NCI-H226 (cell line): Measurements from ENCODE around the gene PPP1CA.

Experiments
- DNase-seq: peaks from one replicate; pipeline ENCODE4 v3.0.0-alpha.2; 2015

PPP1CA gene

DNA sequence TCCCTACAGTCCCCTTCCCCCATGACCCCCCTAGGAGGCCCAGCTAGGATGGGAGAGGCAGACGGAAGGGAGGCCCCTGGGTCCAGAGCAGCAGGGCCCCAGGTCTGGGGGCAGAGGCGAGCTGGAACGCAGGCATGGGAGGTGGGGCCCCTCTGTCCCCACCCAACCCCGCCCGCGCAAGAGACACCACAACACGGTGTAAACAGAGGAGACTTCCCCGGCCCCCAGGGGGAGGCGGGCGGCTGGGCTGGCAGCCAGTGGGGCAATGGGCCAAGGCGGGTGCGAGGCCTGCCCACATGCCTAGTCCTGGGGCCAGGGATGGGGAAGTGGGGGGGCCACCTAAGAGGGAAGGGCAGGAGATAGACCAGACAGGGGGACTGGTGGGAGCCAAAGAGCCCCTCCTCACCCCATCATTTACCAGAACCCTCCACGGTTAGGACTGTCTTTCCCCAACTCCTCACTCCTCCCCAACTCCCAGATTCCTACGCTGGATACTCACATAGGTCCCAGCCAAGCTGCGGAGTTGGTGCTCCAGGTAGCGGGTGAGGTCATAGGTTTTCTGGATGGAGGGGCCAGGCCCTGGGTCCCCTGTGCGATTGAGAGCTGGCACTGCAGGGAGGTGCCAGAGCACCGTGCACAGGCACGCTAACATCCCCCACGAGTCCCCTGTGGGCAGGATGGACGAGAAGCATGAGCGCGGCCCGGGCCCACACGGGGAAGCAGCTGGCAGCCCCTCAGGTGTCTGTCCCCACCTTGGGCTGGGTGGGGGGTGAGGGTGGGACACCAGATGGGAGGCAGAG, 34.5 kb downstream of the PPP1CA start:
- no peak for DNase-seq

DNA sequence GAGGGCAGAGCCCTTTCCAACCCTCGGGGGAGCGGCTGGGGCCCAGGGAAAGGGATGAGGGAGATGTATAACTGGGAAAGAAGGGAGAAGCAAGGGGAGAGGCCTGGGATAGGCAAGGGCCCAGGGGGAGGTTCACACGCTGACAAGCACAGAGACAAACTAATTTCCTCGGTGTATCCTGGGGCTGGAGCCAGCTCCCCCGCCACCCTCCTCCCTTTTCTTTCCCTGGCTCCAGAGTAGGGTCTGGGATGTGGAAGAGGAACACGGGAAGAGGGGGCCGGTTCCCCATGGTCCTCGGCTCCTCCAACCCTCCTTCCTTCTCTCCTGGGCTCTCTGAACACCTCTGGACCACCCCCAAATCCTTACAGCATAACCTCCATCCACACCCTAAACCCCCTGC, 35.1 kb downstream of the PPP1CA start:
- DNase-seq: no peak

DNA sequence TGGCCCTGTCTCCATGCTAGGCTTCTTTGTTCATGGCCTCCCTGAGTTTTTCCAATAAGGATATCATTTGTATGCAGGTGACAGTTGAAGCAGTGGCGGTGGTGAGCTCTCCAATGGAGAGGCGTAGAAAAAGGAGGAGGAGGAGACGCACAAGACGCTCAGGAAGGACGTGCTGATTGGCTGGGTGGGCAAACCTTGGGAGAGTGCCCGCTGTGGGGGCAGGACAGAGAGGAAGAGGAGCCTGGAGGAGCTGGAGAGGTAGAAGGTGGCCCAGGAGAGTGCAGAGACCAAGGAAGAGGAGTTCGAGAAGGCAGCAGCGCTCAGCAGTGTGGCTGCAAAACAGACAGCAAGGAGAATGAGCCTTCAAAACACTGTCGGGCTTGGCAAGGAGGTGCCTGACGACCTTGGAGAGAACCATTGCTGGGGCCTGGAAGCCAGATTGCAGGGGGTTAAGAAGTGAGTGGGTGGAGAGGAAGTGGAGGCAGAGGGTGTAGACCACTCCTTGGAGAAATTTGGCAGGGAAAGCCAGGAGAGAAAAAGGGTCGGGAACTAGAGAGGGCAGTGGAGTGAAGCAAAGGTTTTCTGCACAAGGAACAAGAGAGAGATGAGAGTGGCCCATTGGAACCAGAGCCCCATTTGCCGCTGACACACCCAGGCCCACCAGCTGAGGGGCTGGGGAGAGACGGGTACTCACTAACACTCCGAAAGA, 35.8 kb downstream of the PPP1CA start:
- no peak for DNase-seq

DNA sequence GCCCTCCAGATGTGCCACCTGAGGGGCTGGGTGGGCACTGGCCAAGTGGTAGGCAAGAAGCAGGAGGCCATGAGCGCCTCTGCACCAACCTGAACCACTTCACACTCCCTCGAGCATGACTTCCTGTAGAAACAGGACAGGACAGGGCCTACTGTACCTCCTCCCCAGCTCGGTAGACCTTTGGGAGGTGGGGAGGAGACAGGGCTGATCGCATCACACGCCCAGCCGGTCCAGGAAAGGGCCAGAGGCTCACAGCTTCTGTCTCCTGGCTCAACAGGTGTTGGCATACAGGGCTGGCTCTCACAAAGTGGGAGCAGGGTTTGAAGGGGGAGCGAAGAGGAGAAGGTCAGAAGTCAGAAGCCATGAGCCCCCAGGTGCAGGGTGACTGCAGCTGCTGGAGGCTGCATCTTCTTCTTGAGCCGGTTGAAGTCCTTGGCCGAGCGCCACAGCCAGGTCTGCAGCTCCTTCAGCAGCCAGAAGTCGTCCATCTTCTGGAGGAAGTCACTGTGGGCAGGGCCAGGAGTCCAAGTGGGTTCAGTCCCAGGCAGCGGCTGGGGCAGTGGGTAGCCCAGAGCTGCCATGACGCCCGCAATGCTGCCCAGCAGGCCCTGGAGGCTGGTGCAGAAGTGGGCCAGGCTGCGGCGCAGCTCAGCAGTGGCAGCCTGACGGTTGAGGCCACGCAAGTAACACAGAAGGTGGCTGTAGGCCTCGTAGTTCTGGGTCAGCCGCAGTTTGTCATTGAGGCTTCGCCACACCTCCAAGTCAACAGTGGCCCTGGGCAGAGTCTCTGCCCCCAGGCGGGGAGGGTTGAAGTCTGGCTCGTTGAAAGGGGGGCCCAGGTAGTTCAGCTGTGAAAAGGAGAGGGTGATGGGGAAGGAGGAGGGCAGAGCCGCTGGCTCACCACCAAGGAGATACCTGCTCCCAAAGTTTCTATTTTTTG, 36.6 kb downstream of the PPP1CA start:
- no peak for DNase-seq

DNA sequence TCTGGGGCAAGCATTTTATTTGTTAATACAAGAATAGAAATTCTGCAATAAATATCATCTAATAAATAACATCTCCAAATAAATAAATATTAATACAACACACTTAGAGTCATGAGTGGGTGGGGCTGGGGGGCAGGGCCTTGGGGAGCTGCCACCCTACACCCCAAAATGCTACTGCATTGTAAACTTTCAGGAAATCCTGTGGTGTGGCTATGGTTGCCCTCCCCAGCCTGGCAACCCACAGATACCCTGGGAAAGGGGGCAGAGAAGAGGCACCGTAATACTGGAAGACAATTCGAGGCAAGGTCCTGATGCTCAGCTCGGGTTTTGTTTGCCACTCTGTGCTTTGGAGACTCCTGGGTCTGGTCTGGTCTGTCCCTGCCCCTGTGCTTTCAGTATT, 37.5 kb downstream of the PPP1CA start:
- no peak for DNase-seq

DNA sequence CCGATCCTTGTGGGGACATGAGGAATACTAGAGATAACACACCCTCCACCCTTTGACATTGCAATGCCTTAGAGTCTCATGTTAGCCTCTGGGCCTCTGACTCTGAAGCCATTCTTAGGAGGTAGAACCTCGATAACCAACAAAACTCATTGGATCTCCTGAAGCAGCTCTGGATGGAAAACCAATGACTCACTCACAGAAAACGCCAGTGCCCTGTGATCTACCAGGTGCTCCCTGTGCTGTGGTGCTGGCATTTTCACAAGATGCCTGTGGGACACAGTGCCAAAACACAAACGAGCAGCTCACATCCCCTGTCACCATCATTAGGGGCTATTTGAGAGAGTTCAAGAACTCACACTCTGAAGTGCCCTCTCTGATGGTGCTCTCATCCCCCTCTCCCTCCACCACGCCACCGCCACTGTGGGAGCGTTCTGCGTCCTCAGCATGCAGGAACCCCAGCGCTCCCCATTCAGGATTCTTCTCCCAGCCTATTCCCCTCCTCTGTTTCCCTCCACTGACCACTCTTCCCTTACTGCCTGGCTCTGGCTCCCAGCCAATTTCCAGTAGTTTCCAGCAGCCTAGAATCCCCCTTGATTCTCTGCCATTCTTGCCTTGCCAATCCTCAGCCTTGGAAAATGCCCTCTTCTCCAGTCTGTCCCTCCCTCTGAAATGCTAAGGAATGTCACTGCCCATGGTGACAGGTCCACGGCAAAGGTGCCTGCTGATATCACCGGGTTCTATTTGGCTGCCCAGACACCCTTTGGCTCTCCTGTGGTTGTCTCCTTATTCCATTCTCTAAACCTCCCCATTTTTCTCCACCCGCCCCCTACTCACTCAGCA, 43.6 kb downstream of the PPP1CA start:
- DNase-seq: peak; percentile 70

DNA sequence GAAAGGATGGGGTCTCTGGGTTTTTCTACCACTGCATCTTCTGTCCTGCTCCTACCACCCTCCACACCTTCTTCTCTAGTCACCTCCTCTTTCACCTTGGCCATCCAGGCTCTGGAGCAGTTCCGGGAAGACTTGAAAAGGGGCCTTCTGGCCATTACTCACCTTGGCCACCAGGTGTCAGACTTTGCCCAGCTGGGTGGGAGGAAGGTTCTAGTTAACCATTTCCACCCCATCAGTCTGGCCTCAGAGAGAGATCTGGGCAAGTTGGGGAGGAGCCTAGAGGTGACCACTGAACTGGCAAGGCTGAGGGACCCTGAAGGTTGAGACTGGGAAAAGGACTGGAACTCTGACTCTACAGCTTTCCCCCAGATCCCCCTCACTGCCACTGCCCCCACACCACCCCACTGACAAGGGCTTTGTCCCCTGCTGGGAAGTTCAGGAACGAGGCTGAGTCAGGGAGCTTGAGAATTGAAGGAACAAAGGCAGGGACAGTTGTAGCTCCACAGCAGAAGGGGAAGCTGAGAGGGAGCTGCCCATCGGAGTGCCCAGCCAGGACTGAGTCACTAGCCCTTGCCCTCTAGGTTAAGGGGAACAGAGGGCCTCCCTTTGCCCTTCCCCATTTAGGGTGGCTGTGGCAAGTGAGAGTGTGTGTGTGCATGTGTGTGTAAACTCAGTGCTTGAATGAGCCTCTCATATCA, 44.6 kb downstream of the PPP1CA start:
- peak; percentile 67 for DNase-seq

DNA sequence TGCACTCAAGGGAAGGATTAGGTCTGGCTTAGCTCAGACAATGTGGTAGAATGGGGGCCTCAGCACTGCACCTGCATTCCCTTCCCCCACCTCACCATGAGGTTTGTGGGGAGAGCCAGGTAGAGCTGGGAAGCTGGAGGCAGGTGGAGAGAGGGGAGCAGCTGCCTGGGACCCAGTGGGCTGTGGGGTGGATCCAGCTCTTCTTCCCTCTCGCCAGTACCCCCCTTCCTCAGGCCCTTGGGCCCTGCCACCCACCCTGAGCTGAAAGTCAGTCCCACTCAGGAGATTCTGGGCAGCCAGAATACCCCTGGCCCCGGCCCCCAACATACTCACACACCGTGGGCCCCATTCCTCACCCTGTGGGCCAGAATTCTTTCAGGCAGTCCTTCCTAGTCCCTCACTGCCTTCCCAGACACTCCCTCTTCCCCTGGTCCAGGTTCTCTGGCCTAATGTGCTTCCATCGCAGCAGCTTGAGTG, 45.2 kb downstream of the PPP1CA start:
- no peak for DNase-seq

DNA sequence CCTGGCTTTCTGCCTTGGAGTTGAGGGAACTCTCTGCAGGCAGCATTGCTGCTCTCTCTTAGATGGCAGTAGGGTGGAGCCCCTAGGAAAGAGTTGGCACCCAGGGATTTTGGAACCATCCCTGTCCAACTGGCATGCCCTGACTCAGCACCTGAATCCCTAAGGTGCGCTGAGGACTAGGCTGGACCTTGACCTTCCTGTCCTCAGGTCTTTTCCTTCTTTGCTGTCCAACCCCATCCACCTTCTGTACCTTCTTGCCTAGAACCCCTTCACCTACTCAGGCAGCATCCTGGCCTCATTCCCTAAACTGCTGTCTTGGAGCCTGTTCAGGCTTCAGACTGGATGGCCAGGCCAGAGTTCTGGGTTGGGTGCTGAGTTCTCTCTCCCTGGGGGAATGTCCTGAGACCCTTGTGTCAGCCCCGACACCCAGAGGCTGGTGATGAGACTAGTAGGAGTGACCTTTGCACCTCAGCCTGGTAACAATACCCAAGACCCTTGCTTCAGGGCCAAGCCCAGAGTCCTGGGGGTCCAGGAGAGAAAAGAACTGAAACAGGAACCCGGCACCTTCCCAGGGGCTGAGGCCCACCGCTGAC, 45.8 kb downstream of the PPP1CA start:
- no peak for DNase-seq

DNA sequence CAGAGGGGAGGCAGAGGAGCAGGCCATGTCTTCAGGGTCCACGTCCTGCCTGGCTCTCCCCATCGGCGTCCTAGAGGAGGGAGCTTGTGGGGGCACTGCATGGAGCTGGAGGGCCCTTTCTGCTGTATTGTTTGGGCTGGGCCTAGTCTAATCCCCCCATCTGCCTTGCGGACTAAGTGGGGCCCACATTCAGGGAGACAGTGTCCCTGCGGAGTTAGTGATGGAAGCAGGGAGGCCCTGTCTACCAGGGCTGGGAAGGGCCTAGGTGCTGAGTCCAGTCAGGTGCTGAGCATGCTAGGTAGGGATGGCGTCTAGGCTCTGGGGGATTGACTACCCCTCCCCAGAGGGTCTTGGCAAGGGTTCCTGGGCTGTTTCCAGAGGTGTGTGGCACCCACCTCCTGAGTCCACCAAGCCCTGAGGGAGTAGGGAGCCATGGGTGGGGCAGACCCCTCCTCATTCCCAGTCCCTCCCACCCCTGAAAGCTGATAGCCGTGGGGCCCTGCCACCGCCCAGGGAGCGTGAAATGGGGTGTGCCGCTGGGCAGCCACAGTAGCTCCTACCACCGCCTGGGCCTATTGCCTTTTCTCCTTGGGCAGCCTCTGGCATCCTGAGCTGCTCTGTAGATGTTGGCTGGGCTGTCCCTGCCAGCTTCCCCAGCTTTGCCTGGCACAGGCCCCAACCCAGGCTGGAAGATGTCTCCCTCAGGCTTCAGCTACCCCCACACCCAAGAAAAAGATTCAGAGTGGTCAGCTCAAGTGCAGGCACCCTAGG, 46.5 kb downstream of the PPP1CA start:
- DNase-seq: no peak

DNA sequence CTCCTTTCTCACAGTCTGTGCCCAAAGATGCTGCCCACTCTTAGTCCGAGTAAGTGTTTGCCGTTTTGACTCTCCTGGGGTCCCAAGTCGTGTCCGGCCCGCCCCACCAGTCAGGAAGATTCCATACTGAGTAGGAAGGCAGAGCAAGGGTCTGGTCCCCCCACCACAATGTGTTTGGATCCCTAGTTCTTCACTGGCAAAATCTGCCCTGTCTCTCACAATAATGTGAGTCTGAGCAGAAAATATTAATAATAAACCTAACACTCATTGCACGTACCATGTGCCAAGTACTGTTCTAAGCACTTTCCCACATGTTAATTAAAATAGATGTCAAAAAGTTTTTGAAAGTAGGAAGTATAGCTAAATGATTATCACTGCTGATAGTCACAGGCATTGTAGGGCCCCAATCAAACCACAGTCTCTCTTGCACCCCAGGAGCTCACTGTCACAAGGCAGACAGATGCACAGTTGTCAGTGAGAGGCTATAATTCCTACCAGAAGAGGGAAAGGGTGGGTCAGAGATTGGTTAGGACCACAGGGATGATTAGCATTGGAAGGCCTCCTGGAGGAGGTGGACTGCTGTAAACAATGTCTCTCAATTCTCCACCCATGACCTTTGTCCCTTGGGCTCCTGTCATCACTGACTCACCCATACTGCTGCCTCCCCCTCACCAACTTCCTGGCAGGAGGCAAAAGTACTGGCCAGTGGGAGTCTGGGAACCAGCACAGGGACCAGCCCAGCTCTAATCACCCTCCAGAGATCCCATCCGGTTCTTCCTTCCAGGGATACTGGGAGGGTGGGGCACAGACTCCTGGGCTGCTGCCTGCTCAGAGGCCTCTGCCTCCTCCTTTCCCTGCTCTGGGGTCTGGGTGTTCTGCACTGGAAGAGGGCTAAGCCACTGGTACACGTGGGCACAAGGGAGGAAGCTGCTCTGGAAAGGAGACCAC, 47.3 kb downstream of the PPP1CA start:
- peak; percentile 97 for DNase-seq

DNA sequence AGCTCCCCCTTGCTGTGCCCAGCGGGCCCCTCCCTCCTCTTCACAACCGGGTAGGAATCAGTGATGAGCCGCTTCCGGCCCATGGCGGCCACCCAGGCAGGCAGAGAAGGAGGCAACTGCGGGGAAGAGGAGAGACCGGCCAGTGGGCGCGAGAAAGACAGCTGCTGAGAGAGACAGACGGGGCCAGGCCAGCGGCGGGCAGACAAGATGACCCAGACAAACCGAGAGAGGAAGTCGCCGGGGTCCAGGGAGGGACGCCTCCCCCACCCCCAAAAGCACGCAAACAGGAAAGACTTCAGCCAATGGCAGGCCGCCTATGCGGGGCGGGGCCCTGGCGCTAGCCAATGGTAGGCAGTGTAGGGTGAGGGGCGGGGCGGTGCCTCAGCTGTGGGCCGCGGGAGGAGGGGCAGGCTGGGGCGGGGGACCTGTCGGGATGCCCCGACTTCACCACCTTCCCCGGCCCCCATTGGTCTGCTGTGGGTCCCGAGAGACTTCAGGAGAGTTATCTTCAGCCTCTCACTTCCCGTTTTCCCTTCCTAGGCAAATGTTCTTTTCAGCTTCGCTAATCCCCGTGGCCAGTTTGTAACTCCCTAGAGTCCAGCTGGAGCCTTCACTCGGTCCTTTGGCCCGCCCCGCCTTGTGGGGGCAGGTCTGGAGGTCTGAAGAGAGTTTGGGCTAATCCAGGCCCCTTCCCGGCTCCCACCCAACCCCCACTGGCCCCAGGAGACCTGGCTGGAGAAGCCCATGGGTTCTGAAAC, 48.2 kb downstream of the PPP1CA start, which contains the start of gene POLD4:
Gene POLD4 (minus strand): TSS at position 230 of the 758 bp plus-strand sequence. CDS start 147 bp downstream, at position 83.
- peak; percentile 92 for DNase-seq

DNA sequence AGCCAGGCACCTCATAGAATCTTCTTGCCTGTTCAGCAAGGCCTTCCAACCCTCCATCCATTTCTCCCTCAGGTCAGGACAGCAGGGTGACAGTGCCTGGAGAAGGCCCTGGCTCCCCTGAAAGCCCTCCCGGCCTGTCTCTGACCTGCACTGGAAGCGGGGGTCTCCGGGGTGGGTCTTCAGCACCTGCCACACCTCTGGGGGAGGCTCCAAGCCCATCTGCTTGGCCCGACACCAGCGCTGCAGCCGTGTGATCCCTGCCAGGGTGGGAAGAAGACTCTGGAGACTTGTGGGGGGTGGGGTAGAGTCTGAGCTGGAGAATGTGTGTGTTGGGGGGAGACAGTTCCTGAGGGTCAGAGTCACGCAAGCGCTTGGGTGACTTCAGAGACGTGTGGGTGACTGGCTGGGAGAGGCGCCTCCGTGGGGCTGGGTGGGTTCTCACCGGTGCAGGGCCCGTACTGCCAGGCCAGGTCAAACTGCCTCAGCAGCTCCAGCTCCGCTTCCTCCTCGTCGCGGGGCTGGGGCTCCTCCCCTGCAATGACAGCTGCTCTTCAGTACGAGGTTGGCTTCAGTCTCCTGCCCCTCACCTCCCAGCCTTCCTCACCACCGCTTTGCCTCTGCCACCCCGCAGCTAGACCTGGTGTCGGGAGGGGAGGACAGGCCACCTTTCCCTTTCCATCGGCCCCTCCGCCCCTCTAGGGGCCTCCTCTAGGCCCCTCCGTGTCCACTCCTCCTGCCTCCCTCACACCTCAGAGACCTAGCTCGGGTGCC, 48.9 kb downstream of the PPP1CA start:
- no peak for DNase-seq

DNA sequence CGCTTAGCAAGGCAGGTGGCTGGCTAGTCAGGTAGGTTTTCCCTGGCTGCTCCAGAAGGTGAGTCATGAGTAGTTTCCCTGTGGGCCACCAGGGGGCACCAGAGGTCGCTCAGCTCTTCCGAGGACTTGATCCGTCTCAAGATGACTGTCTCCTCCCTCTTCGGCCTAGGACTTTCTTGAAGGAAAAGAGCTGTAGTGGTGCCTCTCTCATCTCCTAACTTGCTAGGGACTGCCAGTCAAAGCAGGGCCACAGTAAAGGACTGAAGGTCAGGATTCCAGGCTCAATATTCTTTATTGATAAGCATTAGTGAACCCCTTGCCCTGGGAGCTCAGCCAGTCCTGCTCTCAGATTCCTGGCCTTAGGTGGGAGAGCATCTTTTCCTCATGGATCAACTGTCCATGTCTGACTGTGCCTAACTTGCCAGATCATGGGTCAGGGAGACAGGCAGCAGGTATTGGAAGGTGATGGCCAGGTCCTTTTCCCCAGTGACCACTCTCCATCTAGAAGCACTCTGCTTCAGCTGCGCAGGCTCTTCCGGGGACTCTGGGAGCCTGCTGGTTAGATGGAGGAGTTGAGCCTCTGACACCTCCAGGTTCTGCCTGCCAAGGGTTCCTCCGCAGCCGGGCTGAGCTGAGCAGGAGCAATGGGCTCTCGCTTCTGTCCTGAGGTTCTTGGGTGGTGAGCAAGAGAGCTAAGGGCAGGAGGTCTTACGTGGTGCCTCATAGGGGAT, 50.2 kb downstream of the PPP1CA start:
- peak; percentile 69 for DNase-seq

DNA sequence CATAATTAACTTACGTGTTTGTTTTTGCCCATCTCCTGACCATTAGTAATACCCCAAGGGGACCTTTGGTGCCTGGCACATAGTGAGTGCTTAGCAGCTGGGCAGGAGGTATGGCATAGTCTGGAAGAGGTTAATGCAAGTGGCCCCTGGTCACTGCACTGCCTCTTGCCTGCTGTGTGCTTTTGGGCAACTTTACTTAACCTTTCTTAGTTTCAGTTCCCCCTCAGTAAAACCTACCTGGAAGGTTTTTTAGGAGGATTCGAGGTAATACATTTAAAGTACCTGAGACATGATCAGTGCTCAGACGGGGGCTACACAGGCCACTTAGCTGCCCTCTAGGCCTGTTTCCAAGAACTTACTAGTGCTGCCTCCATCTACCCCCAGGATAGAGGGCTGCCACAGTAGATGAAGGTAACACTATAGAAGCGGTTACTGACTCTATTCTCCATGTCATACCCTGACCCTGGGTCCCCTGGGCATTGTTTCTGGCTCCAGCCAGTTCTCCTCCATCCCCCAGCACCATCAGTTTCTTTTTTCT, 51.7 kb downstream of the PPP1CA start:
- DNase-seq: no peak

DNA sequence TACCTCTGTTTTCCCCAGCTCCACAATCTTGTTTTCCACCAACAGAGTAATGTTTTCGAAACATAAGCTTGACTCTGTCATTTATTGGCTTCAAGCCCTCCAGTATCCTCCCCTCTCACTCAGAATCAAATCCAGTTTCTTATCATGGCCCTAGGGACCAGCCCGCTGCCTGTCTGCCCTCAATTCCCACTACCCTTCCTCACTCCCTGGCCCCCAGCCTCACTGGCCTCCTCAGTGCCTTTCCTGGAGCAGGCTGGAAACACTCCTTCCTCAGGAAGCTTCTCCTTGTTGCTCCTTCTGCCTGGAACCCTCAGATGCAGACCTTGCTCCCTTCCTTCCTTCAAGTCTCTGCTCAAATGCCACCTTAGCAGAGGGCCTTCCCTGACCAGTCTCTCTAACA, 52.2 kb downstream of the PPP1CA start:
- DNase-seq: no peak
